HCT116 (cell line): ENCODE measurements around the gene SDCBP2.

Source experiments
- CBX3 ChIP-seq: IDR thresholded peaks from 2 replicates; pipeline ENCODE4 v1.6.1; 2012; ENCODE audit warnings: low read depth
- CEBPB ChIP-seq: IDR thresholded peaks from 2 replicates; pipeline ENCODE4 v1.6.1; 2012; ENCODE audit warnings: low read depth
- CTCF ChIP-seq, 3 experiments: fragments of 200-600 bp in 1 of 3; sonication (generic) in 1 of 3; IDR thresholded peaks in 2 of 3; conservative IDR thresholded peaks in 1 of 3; 2 replicates each; pipeline ENCODE4 v1.5.1; 2012 to 2017; ENCODE audit warnings: low read depth in 2 of 3, low read length in 2 of 3, antibody characterized with exemption in 1 of 3, borderline replicate concordance in 1 of 3, control low read depth in 1 of 3, mild to moderate bottlenecking in 1 of 3, mixed read lengths in 1 of 3, mixed run types in 1 of 3, moderate library complexity in 1 of 3; ENCODE audit not compliant: insufficient read depth in 1 of 3
- EGR1 ChIP-seq: IDR thresholded peaks from 2 replicates; pipeline ENCODE4 v1.6.1; 2012; ENCODE audit warnings: low read depth
- EZH2 ChIP-seq: fragments of 200-600 bp; sonication (generic); IDR thresholded peaks from 2 replicates; pipeline ENCODE4 v1.6.1; 2017; ENCODE audit warnings: antibody characterized with exemption, mixed run types
- MAX ChIP-seq: IDR thresholded peaks from 2 replicates; pipeline ENCODE4 v1.6.1; 2012
- POLR2A ChIP-seq: IDR thresholded peaks from 2 replicates; pipeline ENCODE4 v1.7.0; 2011; ENCODE audit warnings: borderline replicate concordance; ENCODE audit not compliant: insufficient read depth, insufficient read length; ENCODE audit errors: extremely low read depth
- POLR2AphosphoS5 ChIP-seq: IDR thresholded peaks from 2 replicates; pipeline ENCODE4 v1.6.1; 2011; ENCODE audit warnings: mild to moderate bottlenecking, low read depth, low read length, moderate library complexity
- RAD21 ChIP-seq: IDR thresholded peaks from 2 replicates; pipeline ENCODE4 v1.6.1; 2012; ENCODE audit warnings: low read depth, mild to moderate bottlenecking
- TCF7L2 ChIP-seq: IDR thresholded peaks from 2 replicates; pipeline ENCODE4 v1.7.0; 2011; ENCODE audit warnings: borderline replicate concordance, inconsistent platforms; ENCODE audit not compliant: insufficient read depth, insufficient read length; ENCODE audit errors: extremely low read depth
- YY1 ChIP-seq: IDR thresholded peaks from 2 replicates; pipeline ENCODE4 v1.6.1; 2011; ENCODE audit warnings: low read length, low read depth, moderate library complexity, mild to moderate bottlenecking; ENCODE audit not compliant: insufficient replicate concordance; ENCODE audit errors: extremely low read depth
- ZBTB33 ChIP-seq: IDR thresholded peaks from 2 replicates; pipeline ENCODE4 v1.6.1; 2011; ENCODE audit warnings: mild to moderate bottlenecking, low read length, moderate library complexity; ENCODE audit not compliant: insufficient replicate concordance; ENCODE audit errors: extremely low read depth

- TF ChIP-seq POLR2A: no peak
- no peak for TF ChIP-seq CTCF (IDR thresholded peaks at IDR 0.05 in 2 of 3, conservative IDR thresholded peaks at IDR 0.05 in 1 of 3; ENCODE audit: borderline replicate concordance in 1 of 3, insufficient read depth in 1 of 3, low read depth in 2 of 3, low read length in 2 of 3)
- no peak for TF ChIP-seq YY1
- no peak for TF ChIP-seq CBX3
- TF ChIP-seq TCF7L2: no peak
- no peak for TF ChIP-seq RAD21
- no peak for TF ChIP-seq ZBTB33
- no peak for TF ChIP-seq EGR1
- no peak for TF ChIP-seq EZH2
- TF ChIP-seq POLR2AphosphoS5: no peak
- no peak for TF ChIP-seq MAX
- no peak for TF ChIP-seq CEBPB
Measured at GRCh38 chr20:1296922-1297321, 32.0 kb downstream of the SDCBP2 start.
